Large intestine (tissue), 12 donors: ENCODE results near the gene AGTR1. TPM values are rescaled to one million over a fixed set of nuclear protein-coding genes. Genes with fewer than 3 reads are reported as not detected.
A peak's percentile ranks its signal among the peaks of the same experiment; 100 is the strongest.

Source experiments
- DNase-seq, 2 donors: peaks; one replicate each; pipeline versions ENCODE4 v3.0.0 to v3.0.0-alpha.2; 2013
- H3K27ac ChIP-seq: one replicate; pipeline ENCODE4 v1.5.1; 2013; ENCODE audit warnings: low read length
- H3K27me3 ChIP-seq: 2 replicates; pipeline ENCODE4 v1.6.1; 2013; ENCODE audit warnings: low read length; ENCODE audit not compliant: control insufficient read depth, insufficient read depth
- H3K36me3 ChIP-seq: 2 replicates; pipeline ENCODE4 v1.6.1; 2013; ENCODE audit warnings: low read length; ENCODE audit not compliant: control insufficient read depth, insufficient read depth
- H3K4me1 ChIP-seq: one replicate; pipeline ENCODE4 v1.6.1; 2013; ENCODE audit warnings: low read length; ENCODE audit not compliant: control insufficient read depth, insufficient read depth
- H3K4me3 ChIP-seq: one replicate; pipeline ENCODE4 v1.5.1; 2013; ENCODE audit warnings: low read length
- H3K9me3 ChIP-seq: one replicate; pipeline ENCODE4 v1.6.1; 2013; ENCODE audit warnings: mild to moderate bottlenecking, low read depth, low read length, moderate library complexity; ENCODE audit not compliant: control insufficient read depth
- WGBS: methylation state at CpG from one replicate; pipeline ENCODE4 v1.1.5; 2013; ENCODE audit warnings: low lambda C conversion rate; ENCODE audit not compliant: insufficient coverage; 5-methylcytosine and 5-hydroxymethylcytosine counted together
- long read RNA-seq, 11 donors: transcript quantifications; one replicate each; lab custom pipeline, GENCODE V29; 2026
- polyA plus RNA-seq: library from polyadenylated mRNA; unstranded; fragments of 120-200 nt; gene quantifications from one replicate; pipeline ENCODE4 v1.2.1, GENCODE V29; 2013

Gene AGTR1
- polyA plus RNA-seq, result 1.3 TPM
- long read RNA-seq, donor 1, partial matches to known transcripts, result 0 of 1 reads
- long read RNA-seq, donor 1, other reads (novel, unspliced or antisense), result 0 of 1 reads
- long read RNA-seq, donor 2, partial matches to known transcripts, result 0 of 1 reads
- long read RNA-seq, donor 2, other reads (novel, unspliced or antisense), result 0 of 1 reads
- long read RNA-seq, donor 3, result 0 reads
- long read RNA-seq, donor 4, result 0 reads
- long read RNA-seq, donor 5, result 0 reads
- long read RNA-seq, donor 6, partial matches to known transcripts, result 0 of 1 reads
- long read RNA-seq, donor 6, other reads (novel, unspliced or antisense), result 0 of 1 reads
- long read RNA-seq, donor 7, partial matches to known transcripts, result 0 of 1 reads
- long read RNA-seq, donor 7, other reads (novel, unspliced or antisense), result 0 of 1 reads
- long read RNA-seq, donor 8, partial matches to known transcripts, result 0 of 1 reads
- long read RNA-seq, donor 8, other reads (novel, unspliced or antisense), result 0 of 1 reads
- long read RNA-seq, donor 9, result 0 reads
- long read RNA-seq, donor 10, result 0 reads
- long read RNA-seq, donor 11, result 0 reads

- H3K9me3 ChIP-seq, result no peaks in the 10 kb centered on the region
- H3K4me3 ChIP-seq, result peak within 1 kb of the TSS; percentile 60
- peaks cover 14% of the 10 kb centered on the region for H3K27me3 ChIP-seq
- DNase-seq, result peak; percentile 25 to 53
- no peaks in the 10 kb centered on the region for H3K36me3 ChIP-seq
- H3K4me1 ChIP-seq, result no peaks in the 10 kb centered on the region
- no peak within 1 kb of the TSS for H3K27ac ChIP-seq
- no CpG with 5 or more reads among the region's 61 CpGs for WGBS
These were observed at the start of gene AGTR1 for GRCh38 chr3:148697306-148698189. Gene AGTR1, plus strand, starts transcription at chr3:148697903. Its CDS starts 43,133 bp downstream, at chr3:148741036.

DNA sequence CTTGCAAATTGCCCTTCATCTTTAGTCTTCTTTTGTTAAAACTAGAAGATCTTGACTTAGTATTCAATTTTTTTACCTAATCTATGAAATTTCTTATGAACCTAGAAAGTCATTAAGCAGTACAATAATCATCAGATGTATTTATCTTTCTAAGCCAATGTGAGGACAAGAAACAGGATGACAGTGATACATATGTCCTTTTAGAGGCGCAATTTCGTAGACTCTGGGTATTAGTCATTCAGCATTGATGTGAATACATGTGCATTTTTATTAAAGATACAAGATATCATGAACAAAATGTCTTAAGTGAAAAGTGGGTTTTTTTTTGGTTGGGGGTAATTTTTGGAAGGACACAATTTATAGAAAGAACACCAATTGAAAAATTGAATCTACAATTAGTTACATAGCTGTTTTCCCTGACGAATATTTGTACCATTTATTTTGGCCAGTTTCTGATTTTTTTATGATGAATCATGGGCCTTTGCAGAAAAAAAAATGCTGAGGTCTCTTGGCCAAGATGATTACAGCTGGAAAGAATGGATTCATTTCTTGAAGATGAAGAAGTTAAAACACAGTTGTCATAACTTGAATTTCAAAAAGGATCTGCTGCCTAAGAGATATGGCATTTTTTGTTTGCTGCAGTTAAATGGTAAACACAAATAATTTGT lies 48.9 kb upstream of the AGTR1 start:
- Histone ChIP-seq H3K27ac (no peak overlapping the region), H3K4me1 (no peaks in the 10 kb centered on the region), H3K4me3 (no peak overlapping the region), H3K9me3 (no peaks in the 10 kb centered on the region), H3K36me3 (no peaks in the 10 kb centered on the region), H3K27me3 (no peaks in the 10 kb centered on the region)
- 86% methylated on average over 1 of the region's 3 CpGs for WGBS
- DNase-seq, result no peak

GRCh38 chr3:148651549-148651948 lies 46.2 kb upstream of the AGTR1 start:
- DNase-seq, result no peak
- no peaks in the 10 kb centered on the region for H3K36me3 ChIP-seq
- H3K27ac ChIP-seq, result no peak overlapping the region
- 86% methylated on average over 5 of the region's 6 CpGs for WGBS
- H3K9me3 ChIP-seq, result no peaks in the 10 kb centered on the region
- H3K27me3 ChIP-seq, result no peaks in the 10 kb centered on the region
- H3K4me1 ChIP-seq, result no peaks in the 10 kb centered on the region
- H3K4me3 ChIP-seq, result no peak overlapping the region

GRCh38 chr3:148654433-148654832 lies 43.3 kb upstream of the AGTR1 start:
- DNase-seq, result no peak
- no peak overlapping the region for H3K27ac ChIP-seq
- H3K4me3 ChIP-seq, result no peak overlapping the region
- WGBS, result no CpG with 5 or more reads among the region's 4 CpGs
- H3K4me1 ChIP-seq, result no peaks in the 10 kb centered on the region
- no peaks in the 10 kb centered on the region for H3K36me3 ChIP-seq
- H3K9me3 ChIP-seq, result no peaks in the 10 kb centered on the region
- H3K27me3 ChIP-seq, result no peaks in the 10 kb centered on the region

GRCh38 chr3:148657470-148657869 lies 40.2 kb upstream of the AGTR1 start:
- WGBS, result 100% methylated on average over 2 of the region's 4 CpGs
- DNase-seq, result no peak

GRCh38 chr3:148659512-148659911 lies 38.2 kb upstream of the AGTR1 start:
- H3K27me3 ChIP-seq, result no peaks in the 10 kb centered on the region

More at GRCh38 chr3:148657470-148657869, 40.2 kb upstream of the AGTR1 start:
- H3K4me3 ChIP-seq, result no peak overlapping the region
- H3K9me3 ChIP-seq, result no peaks in the 10 kb centered on the region
- no peaks in the 10 kb centered on the region for H3K4me1 ChIP-seq
- no peak overlapping the region for H3K27ac ChIP-seq
- no peaks in the 10 kb centered on the region for H3K36me3 ChIP-seq
- no peaks in the 10 kb centered on the region for H3K27me3 ChIP-seq

DNA sequence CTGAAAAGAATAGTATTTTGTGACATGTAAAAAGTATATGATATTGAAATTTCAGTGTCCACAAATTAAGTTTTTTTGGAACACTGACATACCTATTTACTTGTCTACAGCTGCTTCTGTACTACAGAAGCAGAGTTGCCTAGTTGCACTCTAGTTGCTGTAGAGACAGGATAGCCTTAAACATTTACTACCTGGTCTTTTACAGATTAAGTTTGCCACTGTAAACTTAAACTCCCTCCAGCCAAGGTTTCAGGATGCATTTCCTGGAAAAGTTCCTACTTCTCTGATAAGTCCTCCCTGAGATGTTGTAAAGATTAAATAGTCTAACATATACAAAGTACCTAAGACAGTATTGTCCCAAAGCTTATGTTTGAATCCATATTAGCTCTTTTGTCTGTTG lies 17.4 kb upstream of the AGTR1 start:
- H3K27me3 ChIP-seq, result no peaks in the 10 kb centered on the region
- DNase-seq, result peak in 1 of 2 donors; percentile 37

More at GRCh38 chr3:148659512-148659911, 38.2 kb upstream of the AGTR1 start:
- H3K36me3 ChIP-seq, result no peaks in the 10 kb centered on the region
- no peak overlapping the region for H3K27ac ChIP-seq
- no peak for DNase-seq
- no peaks in the 10 kb centered on the region for H3K9me3 ChIP-seq
- H3K4me1 ChIP-seq, result no peaks in the 10 kb centered on the region
- H3K4me3 ChIP-seq, result no peak overlapping the region
- WGBS, result no CpG with 5 or more reads among the region's 1 CpG

DNA sequence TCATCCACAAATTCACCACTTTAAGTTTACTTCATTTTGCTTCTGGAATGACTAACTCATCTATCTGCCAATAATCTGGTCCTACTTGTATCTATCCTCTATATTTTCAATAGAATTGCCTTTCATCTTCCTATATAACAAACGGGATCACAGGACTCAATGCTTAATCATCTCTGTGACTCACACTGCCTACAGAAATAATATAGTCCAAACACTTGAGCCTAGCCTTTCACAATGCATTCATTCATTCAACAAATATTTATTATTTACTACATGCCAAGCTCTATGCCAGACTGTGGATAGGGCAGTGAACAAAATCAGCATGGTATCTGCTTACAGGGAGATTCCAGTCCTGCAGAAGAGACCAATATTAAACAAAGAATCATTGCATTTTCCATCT lies 16.6 kb upstream of the AGTR1 start:
- Histone ChIP-seq H3K4me1 (no peaks in the 10 kb centered on the region), H3K27ac (no peak overlapping the region), H3K36me3 (no peaks in the 10 kb centered on the region), H3K27me3 (no peaks in the 10 kb centered on the region), H3K4me3 (no peak overlapping the region), H3K9me3 (no peaks in the 10 kb centered on the region)
- DNase-seq, result no peak
- WGBS, result no CpG with 5 or more reads among the region's 1 CpG

More for the DNA sequence above, 17.4 kb upstream of the AGTR1 start:
- H3K4me3 ChIP-seq, result no peak overlapping the region
- H3K4me1 ChIP-seq, result no peaks in the 10 kb centered on the region
- H3K36me3 ChIP-seq, result no peaks in the 10 kb centered on the region
- H3K27ac ChIP-seq, result no peak overlapping the region
- no peaks in the 10 kb centered on the region for H3K9me3 ChIP-seq

DNA sequence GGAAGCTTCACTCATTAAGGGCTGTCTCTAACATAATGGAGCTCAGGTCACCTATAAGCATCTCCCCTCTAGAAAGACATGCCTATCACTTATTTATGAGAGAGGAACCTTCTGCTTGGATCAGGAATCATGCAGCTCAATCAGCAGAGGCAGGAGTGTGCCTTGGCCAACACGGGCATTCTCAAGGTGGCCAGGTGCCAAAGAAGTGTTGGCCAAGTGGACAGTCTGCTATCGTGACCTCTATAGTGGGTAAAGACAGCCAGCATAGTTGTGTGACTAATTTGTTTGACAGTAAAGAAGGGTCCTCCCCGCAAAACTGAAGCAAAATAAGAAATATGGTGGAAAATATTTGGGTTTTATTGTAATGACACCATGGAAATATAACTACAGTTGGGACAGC lies 14.7 kb upstream of the AGTR1 start:
- no peak for DNase-seq
- Histone ChIP-seq H3K27me3 (no peaks in the 10 kb centered on the region), H3K36me3 (no peaks in the 10 kb centered on the region), H3K4me1 (no peaks in the 10 kb centered on the region), H3K4me3 (no peak overlapping the region), H3K9me3 (no peaks in the 10 kb centered on the region), H3K27ac (no peak overlapping the region)
- WGBS, result 93% methylated on average over 2 of the region's 3 CpGs

GRCh38 chr3:148694116-148694515 lies 3.6 kb upstream of the AGTR1 start:
- no peak for DNase-seq
- WGBS, result no CpG with 5 or more reads among the region's 1 CpG
- no peaks in the 10 kb centered on the region for H3K36me3 ChIP-seq
- H3K4me3 ChIP-seq, result no peak overlapping the region
- no peaks in the 10 kb centered on the region for H3K4me1 ChIP-seq
- H3K9me3 ChIP-seq, result no peaks in the 10 kb centered on the region
- H3K27ac ChIP-seq, result no peak overlapping the region
- peaks cover 14% of the 10 kb centered on the region for H3K27me3 ChIP-seq
